ENCODE data around the gene METRNL.

METRNL gene

GRCh38 chr17:83069571-83069906 lies 9.9 kb upstream of the METRNL start:
- Histone ChIP-seq H3K9ac (no peak overlapping the region), H4K20me1 (peaks cover 0 to 6% (median 0%) of the 10 kb centered on the region in 11 experiments; a peak in 3 of 22 replicates), H3K9me3 (replicated peaks in 1 of 11) (no peaks in the 10 kb centered on the region), H3K27me3 (peaks cover 8 to 15% (median 14%) of the 10 kb centered on the region in 11 experiments), H3K36me3 (no peaks in the 10 kb centered on the region), H3K4me1 (peaks cover 48 to 55% (median 51%) of the 10 kb centered on the region in 10 experiments), H3K4me3 (no peak overlapping the region), H3K4me2 (peak overlapping the region; percentile 62 to 89 (median 70); a peak in 20 of 22 replicates), H3K27ac (no peak overlapping the region)
- no peak for TF ChIP-seq Cebpa-rat (IDR thresholded peaks at IDR 0.05)

GRCh38 chr17:83069931-83070742 lies 9.3 kb upstream of the METRNL start:
- peak overlapping the region in 3 of 11 experiments; percentile 8 to 30 (median 15); a peak in 2 of 22 replicates for H3K27ac ChIP-seq
- H3K9ac ChIP-seq = no peak overlapping the region
- H3K27me3 ChIP-seq = peaks cover 14 to 21% (median 20%) of the 10 kb centered on the region in 11 experiments
- no peaks in the 10 kb centered on the region for H3K9me3 ChIP-seq (replicated peaks in 1 of 11)
- H4K20me1 ChIP-seq = peaks cover 0 to 6% (median 0%) of the 10 kb centered on the region in 11 experiments; a peak in 4 of 22 replicates
- no peak for TF ChIP-seq Cebpa-rat (IDR thresholded peaks at IDR 0.05)
- peak overlapping the region; percentile 62 to 89 (median 70) for H3K4me2 ChIP-seq
- no peak overlapping the region for H3K4me3 ChIP-seq
- H3K4me1 ChIP-seq = peaks cover 51 to 60% (median 55%) of the 10 kb centered on the region in 10 experiments
- no peaks in the 10 kb centered on the region for H3K36me3 ChIP-seq

- H3K4me2 ChIP-seq = peak overlapping the region; percentile 62 to 89 (median 70)
- no peaks in the 10 kb centered on the region for H3K36me3 ChIP-seq
- TF ChIP-seq Cebpa-rat (IDR thresholded peaks at IDR 0.05) = no peak
- H3K9ac ChIP-seq = no peak overlapping the region
- H3K4me1 ChIP-seq = peaks cover 51 to 60% (median 55%) of the 10 kb centered on the region in 10 experiments
- no peaks in the 10 kb centered on the region for H3K9me3 ChIP-seq (replicated peaks in 1 of 11)
- no peak overlapping the region for H3K4me3 ChIP-seq
- no peak overlapping the region; a peak in 1 of 22 replicates for H3K27ac ChIP-seq
- H3K27me3 ChIP-seq = peaks cover 21 to 29% (median 27%) of the 10 kb centered on the region in 11 experiments
- H4K20me1 ChIP-seq = peaks cover 0 to 6% (median 0%) of the 10 kb centered on the region in 11 experiments; a peak in 4 of 22 replicates
These were observed 8.5 kb upstream of the METRNL start for GRCh38 chr17:83070800-83071341.

- Histone ChIP-seq H3K9me3 (replicated peaks in 1 of 11) (no peaks in the 10 kb centered on the region), H3K4me1 (peaks cover 51 to 60% (median 55%) of the 10 kb centered on the region in 10 experiments), H3K4me2 (peak overlapping the region; percentile 62 to 89 (median 70))
These were observed 8.0 kb upstream of the METRNL start for GRCh38 chr17:83071365-83071764.

GRCh38 chr17:83071966-83072562 lies 7.3 kb upstream of the METRNL start:
- H3K9ac ChIP-seq = no peak overlapping the region
- H4K20me1 ChIP-seq = peaks cover 0 to 17% (median 0%) of the 10 kb centered on the region in 11 experiments; a peak in 4 of 22 replicates
- no peaks in the 10 kb centered on the region for H3K9me3 ChIP-seq (replicated peaks in 1 of 11)
- H3K27me3 ChIP-seq = peaks cover 33 to 41% (median 39%) of the 10 kb centered on the region in 11 experiments
- no peak overlapping the region for H3K4me3 ChIP-seq
- H3K4me2 ChIP-seq = peak overlapping the region; percentile 62 to 89 (median 70)
- TF ChIP-seq Cebpa-rat (IDR thresholded peaks at IDR 0.05) = no peak
- peaks cover 51 to 64% (median 58%) of the 10 kb centered on the region in 10 experiments for H3K4me1 ChIP-seq
- H3K36me3 ChIP-seq = no peaks in the 10 kb centered on the region
- H3K27ac ChIP-seq = peak overlapping the region in 1 of 11 experiments; percentile 8; a peak in 1 of 22 replicates

More at GRCh38 chr17:83071365-83071764, 8.0 kb upstream of the METRNL start:
- H3K9ac ChIP-seq = peak overlapping the region in 1 of 11 experiments; percentile 56; a peak in 2 of 22 replicates
- peaks cover 0 to 10% (median 0%) of the 10 kb centered on the region in 11 experiments; a peak in 4 of 22 replicates for H4K20me1 ChIP-seq
- peaks cover 26 to 34% (median 32%) of the 10 kb centered on the region in 11 experiments for H3K27me3 ChIP-seq
- no peak overlapping the region for H3K4me3 ChIP-seq
- H3K27ac ChIP-seq = peak overlapping the region in 2 of 11 experiments; percentile 8 to 43; a peak in 3 of 22 replicates
- H3K36me3 ChIP-seq = no peaks in the 10 kb centered on the region
- no peak for TF ChIP-seq Cebpa-rat (IDR thresholded peaks at IDR 0.05)

GRCh38 chr17:83072600-83073358 lies 6.6 kb upstream of the METRNL start:
- H4K20me1 ChIP-seq = peaks cover 0 to 23% (median 4%) of the 10 kb centered on the region in 11 experiments; a peak in 4 of 22 replicates
- peak overlapping the region in 2 of 11 experiments; percentile 28 to 60; a peak in 2 of 22 replicates for H3K9ac ChIP-seq
- TF ChIP-seq Cebpa-rat (IDR thresholded peaks at IDR 0.05) = no peak
- H3K36me3 ChIP-seq = no peaks in the 10 kb centered on the region
- peak overlapping the region in 3 of 11 experiments; percentile 1 to 43 (median 8); a peak in 3 of 22 replicates for H3K27ac ChIP-seq
- peaks cover 51 to 65% (median 59%) of the 10 kb centered on the region in 10 experiments for H3K4me1 ChIP-seq
- peaks cover 40 to 48% (median 46%) of the 10 kb centered on the region in 11 experiments for H3K27me3 ChIP-seq
- H3K4me3 ChIP-seq = no peak overlapping the region
- peak overlapping the region; percentile 71 to 91 (median 83); a peak in 21 of 22 replicates for H3K4me2 ChIP-seq
- no peaks in the 10 kb centered on the region for H3K9me3 ChIP-seq (replicated peaks in 1 of 11)

- no peak for TF ChIP-seq Cebpa-rat (IDR thresholded peaks at IDR 0.05)
- H3K9me3 ChIP-seq (replicated peaks in 1 of 11) = no peaks in the 10 kb centered on the region
- H3K36me3 ChIP-seq = no peaks in the 10 kb centered on the region
- peaks cover 53 to 70% (median 63%) of the 10 kb centered on the region in 10 experiments for H3K4me1 ChIP-seq
- peak overlapping the region in 10 of 11 experiments; percentile 3 to 60 (median 39); a peak in 14 of 22 replicates for H3K9ac ChIP-seq
- H4K20me1 ChIP-seq = peaks cover 0 to 28% (median 5%) of the 10 kb centered on the region in 11 experiments; a peak in 11 of 22 replicates
- H3K27ac ChIP-seq = peak overlapping the region in 5 of 11 experiments; percentile 1 to 43 (median 18); a peak in 6 of 22 replicates
- H3K4me2 ChIP-seq = peak overlapping the region; percentile 71 to 91 (median 83)
- peaks cover 48 to 55% (median 53%) of the 10 kb centered on the region in 11 experiments for H3K27me3 ChIP-seq
- H3K4me3 ChIP-seq = peak overlapping the region in 2 of 10 experiments; percentile 16 to 19; a peak in 2 of 20 replicates
These were observed 5.9 kb upstream of the METRNL start for GRCh38 chr17:83073389-83074063.

Measured in BLaER1 treated with 17β-estradiol and CSF1 and Interleukin-3, amounts not matched to agents 10 nM and 100 nM (cell line).